ENCODE results near the gene ZNF135. TPM values are rescaled to one million over a fixed set of nuclear protein-coding genes. Genes with fewer than 3 reads are reported as not detected.

ZNF135 gene
- total RNA-seq, 1 donor from 2014 or later = 11.0 TPM

DNA sequence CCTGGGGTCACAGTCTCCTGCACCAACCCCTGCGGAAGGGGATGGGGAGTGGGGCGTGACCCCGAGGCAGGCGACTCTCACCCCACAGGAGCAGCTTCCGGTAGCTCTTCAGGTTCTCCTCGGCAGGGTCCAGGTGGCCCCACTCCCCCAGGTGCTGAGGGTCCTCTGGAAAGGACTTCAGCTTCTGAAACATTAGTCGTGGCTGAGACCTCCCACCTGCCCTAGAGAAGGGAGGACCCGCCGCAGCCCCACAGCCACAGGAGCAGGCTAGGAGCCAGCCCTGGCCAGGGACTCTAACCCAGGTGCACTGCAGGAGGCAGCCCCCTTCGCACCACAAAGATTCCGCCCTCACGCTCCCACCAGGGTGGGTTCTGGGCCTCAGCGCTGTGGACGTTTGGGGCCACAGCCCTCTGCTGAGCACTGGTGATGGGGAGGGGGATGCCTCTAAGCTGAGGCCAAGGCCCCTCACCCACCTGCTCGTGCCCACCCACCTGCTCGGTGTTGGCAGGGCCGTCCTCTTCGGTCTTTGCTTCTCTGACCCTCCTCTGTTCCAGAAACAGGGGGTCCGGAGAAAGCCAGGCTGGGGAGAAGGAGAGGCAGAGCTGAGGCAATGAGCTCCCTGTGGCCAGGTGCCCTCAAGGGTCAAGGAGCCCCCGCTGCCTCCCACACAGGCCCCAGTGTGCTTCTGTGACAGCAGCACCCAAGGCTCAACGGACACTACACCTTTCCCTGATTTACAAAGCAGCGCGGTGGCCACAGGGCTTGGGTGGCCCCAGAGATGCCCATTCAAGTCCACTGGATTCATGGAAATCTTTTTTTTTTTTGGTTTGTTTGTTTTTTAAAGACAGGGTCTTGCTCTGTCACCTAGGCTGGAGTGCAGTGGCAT lies 28.0 kb downstream of the ZNF135 start:
- DNase-seq (ENCODE audit: low spot score) = no peak
- ATAC-seq = no peak
- intact Hi-C loops (cut with DNase I) = no loop called here

DNA sequence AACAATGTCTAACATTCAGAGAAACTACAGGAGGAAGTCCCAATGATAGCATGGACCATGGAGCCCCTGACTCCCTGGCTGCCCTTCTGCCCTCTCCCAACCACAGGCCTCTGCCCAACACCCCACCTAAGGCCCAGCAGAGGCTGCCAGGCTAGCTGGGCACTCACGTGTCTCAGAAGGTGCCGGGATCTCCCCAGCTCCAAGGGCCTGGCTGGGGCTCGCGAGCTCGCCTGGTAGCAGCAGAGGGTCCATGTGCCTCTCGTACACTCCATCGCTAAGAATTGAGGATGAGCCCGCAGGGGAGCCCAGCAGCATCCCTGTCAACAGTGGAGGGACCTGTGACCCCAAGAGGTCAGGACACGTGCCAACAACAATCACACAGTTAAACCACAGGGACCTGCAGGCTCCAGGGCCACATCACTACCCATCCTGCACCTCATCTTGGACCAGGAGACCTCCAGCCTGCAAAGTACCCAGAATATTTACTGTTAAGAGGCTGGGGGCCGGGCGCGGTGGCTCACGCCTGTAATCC lies 29.5 kb downstream of the ZNF135 start:
- intact Hi-C loops (cut with DNase I) = no loop called here
- ATAC-seq (no peak), DNase-seq (ENCODE audit: low spot score) (no peak)

DNA sequence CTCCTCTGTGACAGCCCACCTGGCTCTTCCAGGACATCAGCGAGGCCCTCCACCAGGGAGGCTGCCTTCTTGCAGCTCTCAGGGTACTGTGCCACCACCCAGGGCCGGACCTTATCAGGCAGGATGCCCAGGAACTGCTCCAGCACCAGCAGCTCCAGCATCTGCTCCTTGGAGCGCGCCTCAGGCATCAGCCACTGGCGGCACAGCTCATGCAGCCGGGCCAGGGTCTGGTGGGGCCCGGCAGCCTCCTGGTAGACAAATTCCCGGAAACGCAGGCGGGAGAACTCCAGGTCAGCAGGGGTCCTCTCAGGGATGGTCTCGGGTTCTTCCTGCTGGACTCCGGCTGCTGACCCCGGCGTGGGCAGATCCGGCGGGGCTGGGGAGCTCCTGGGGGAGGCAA lies 30.8 kb downstream of the ZNF135 start:
- intact Hi-C loops (cut with DNase I) = no loop called here
- ATAC-seq = no peak
- DNase-seq (ENCODE audit: low spot score) = no peak

DNA sequence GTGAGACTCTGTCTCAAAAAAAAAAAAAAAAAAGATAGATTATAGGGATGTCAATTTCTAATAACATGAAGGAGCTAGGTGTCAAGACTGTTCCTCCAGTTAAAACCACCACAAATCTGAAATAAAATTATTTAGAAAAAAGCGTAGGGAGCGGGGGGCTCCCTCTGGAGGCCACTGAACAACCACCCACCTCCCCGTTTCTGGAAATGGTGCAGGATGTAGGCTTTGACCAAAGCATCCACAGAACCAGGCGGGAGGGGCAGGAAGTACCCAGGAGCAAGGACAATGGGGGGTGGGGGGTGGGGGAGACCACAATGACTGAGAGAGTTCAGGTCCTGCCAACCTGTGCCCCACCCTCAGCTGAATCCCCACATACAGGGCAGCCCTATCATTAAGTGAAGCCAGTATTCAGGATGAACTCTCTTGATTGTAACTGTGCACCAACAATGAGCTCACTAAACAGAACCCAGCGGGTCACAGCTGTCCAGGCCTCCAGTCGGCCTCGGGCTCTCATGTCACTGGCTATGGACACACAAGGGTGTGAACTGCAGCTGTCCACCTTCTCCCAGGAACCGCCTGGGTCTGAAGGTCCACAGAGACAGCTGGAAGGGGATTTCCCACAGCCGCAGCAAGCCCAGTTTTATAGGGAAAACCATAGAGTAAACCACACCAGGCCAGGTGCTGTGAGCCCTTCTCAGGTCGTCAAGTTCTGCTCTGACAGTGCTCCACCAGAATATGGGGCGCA lies 32.3 kb downstream of the ZNF135 start:
- intact Hi-C loops (cut with DNase I) = no loop called here
- DNase-seq (ENCODE audit: low spot score) = no peak
- ATAC-seq = no peak

DNA sequence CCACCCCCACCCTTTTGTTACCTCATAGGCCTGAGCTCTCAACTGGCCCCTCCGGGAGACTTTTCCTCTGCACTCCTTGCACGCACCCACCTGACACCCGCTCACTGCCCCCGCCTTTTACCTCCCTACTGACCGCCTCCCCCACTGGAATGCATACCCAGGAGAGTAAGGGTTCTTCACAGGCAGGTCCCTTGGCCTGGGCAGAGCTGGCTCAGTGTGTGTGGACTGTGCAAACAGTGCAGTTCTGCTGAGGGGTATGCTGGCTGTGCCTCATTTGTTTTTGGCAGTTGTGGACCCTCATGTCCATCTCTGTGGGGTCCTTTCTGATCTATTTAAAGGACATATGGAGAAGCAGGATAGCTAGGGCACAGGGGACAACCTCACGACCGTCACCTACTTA lies 34.0 kb downstream of the ZNF135 start:
- DNase-seq (ENCODE audit: low spot score) (no peak), ATAC-seq (no peak)
- intact Hi-C loops (cut with DNase I) = no loop called here

DNA sequence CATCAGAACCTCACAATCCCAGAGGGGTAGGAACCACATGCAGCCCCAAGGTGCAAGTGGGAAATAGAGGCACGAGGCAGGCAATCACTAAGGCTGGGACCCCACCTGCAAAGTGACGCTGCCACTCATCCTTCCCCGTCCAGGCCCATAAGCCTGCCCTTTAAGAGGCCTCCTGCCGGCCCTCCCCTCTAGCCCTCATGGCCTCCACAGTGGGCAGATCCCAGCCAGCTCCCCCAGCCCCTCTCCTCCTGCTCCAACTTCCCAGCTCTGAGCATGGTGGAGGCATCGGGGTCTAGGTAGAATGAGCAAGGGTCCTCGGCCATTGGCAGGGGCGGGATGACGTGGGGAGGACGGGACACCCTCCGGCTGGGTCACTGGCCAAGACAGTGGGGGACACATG lies 36.2 kb downstream of the ZNF135 start:
- ATAC-seq = no peak
- intact Hi-C loops (cut with DNase I) = no loop called here
- no peak for DNase-seq (ENCODE audit: low spot score)

DNA sequence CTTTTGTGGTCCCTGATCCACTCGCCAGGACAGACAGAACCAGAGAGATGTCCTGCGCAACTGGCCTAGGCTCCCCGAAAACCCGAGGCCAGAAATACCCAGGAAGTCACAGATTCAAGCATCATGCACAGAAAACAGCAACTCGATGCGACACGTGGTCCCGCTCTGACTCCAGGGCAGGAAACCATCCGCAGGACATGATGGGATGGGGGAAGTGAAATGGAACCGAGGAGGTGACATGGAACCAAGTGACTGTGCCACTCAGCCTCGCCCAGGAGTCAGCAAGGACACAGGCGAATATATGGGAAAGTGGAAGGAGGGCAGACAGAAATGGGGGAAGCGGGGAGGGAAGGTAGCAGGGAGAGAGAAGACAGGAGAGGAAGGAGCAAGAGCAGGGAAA lies 37.8 kb downstream of the ZNF135 start:
- no peak for DNase-seq (ENCODE audit: low spot score)
- intact Hi-C loops (cut with DNase I) = no loop called here

DNA sequence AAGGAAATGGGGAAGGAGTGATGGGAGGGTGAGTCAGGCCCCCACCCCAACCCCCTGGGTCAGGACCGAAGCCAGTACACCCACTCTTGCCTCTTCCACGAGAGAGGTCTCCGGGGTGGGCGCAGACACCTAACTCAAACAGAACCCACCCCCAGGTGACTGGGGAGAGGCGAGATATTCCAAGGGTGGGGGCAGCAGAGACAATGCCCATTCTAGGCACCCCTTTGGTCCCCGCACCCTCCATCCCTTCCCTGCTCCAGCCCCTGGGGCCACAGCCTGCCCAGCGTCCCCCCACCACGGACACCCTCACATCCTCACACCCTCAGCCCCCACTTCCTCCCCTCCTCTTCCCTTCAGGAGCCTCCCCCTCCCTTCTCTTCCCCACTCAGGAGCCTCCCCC lies 38.3 kb downstream of the ZNF135 start:
- no peak for ATAC-seq
- intact Hi-C loops (cut with DNase I) = no loop called here

More for the DNA sequence above, 37.8 kb downstream of the ZNF135 start:
- no peak for ATAC-seq

DNA sequence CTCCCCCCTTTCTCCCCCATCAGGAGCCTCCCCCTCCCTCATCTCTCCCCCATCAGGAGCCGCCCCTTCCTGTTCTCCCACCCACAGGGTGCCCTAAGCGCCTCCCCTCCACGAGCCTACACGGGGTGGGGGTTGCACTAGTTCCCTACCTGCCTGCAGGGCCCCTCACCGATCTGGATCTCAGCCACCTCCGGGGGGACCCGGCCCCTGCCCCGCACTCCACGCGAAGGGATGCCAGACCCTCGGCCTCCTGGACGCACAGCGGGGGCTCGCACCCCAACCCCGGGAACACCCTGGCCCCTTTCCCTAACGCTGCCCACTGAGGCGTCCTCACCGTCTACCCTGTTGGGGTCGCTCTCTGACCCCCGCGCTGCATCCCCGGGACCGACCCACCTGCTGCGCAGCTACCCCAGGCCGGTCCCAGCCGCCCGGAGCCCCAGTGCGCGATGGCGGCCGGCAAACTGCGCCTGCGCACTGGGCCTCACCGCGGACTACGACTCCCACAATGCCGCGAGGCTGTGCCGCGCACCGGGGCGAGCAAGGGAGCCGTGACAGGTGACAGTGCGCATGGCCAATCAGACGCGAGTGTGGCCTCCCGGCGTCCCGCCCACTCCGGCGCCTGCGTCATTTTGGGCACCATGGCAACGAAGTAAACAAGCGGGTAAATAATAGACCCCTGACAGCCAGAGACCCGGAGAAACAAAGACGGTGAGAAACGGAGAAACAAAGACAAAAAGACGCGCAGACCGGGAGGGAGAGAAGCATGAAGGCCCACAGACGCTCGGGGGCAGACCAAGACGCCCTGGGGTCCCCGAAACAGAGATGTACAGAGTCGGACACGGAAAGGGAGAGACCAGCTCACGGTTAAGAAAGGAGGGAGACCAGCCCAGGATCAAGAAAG lies 38.9 kb downstream of the ZNF135 start, which contains the start of gene ZSCAN18:
ZSCAN18 (minus strand) TSS at position 451 of the 901 bp plus-strand sequence. CDS start 7,964 bp downstream, outside the sequence.
- ATAC-seq (peak; percentile 100), DNase-seq (ENCODE audit: low spot score) (peak; percentile 98)
- intact Hi-C loops (cut with DNase I) = no loop called here

More for the DNA sequence above, 38.3 kb downstream of the ZNF135 start:
- DNase-seq (ENCODE audit: low spot score) = no peak

DNA sequence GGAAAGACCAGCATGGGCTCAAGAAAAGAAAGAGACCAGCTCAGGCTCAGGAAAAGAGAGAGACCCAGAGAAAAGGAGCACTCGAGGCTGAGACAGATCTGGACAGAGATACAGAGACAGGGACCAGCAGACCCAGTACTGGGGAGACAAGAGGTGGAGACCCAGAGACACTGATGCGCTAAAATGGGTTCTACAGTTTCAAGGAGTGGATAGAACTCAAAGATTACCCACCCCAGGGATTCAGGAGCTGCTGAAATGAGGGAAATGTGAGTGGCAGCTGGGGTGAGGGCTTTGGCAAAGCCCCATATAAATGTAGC lies 39.6 kb downstream of the ZNF135 start:
- ATAC-seq (peak; percentile 25), DNase-seq (ENCODE audit: low spot score) (no peak)
- intact Hi-C loops (cut with DNase I) = no loop called here

DNA sequence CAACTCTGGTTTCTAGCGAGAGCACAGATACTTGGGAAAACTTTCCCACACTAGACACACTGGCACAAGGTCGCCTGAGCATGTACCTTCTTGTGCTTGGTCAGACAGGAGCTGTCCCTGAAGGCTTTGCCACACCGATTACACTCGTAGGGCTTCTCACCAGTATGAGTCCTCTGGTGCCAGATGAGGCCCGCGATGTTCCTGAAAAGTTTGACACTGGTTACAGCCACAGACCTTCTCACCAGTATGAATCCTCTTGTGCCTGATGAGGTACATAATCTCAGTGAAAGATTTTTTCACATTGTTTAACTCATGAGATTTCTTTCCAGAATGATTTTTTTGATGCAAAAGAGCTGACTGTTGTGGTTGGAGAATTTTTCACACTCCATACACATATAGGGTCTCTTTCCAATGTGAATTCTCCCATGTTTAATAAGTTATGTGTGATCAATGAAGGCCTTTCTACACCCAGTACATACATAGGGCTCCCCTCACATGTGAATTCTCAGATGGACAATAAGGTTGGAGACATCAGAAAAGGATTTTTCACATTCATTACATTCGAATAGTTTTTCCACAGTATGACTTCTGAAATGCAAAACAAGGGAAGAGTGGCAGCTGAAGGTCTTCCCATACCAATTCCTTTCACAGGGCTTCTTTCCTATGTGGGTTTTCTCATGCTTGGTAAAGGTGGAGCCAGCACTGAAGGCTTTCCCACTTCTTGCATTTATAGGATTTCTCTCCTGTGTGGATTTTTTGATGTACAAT lies 48.9 kb downstream of the ZNF135 start:
- intact Hi-C loops (cut with DNase I) = no loop called here
- DNase-seq (ENCODE audit: low spot score) (no peak), ATAC-seq (no peak)

DNA sequence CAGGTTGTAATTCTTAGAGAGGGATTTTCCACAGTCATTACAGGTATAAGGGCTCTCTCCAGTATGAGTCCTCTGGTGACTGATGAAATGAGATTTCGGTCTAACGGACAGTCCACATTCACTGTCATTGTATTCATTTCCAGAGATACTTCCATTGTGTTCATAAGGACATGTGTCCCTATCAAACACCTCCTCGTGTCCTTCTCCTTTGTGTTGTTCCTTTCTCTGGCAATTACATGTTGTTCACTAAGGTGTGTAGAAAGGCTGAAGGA lies 49.4 kb downstream of the ZNF135 start:
- intact Hi-C loops (cut with DNase I) = no loop called here
- ATAC-seq (no peak), DNase-seq (ENCODE audit: low spot score) (no peak)

DNA sequence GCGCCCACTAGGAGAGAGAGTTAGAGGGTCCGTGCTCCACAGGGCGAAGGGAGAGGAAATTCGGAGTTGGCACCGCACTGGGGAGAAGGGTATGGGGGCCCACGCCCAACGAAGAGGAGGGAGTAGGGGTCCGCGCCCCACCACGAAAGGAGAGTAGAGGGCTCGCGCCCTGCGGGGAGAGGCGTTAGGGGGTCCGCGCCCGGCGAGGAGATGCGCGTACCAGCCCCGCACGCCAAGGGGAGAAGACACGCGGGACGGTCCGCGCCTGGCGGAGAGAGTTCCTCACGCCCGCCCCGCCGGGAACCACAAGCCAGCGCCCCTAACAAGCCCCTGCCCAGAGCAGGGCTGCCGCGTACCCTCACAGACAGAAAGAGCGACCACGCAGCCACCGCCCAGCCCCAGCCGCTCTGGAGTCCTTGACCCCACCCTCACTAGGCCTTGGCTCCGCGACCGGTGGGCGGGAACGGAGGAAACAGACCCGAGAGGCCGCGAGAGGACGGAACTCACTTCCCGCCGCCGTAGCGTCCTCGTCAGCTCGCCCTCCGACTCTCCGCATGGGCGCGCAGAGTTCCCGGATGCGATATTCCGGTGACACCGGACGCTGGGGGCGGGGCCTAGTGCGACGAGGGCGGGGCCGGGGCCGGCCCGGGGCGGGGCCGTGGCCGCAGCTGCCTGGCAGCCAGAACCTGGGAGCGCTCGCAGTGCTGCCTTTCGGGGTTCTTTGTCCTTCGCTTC lies 58.9 kb downstream of the ZNF135 start:
- DNase-seq (ENCODE audit: low spot score) (no peak), ATAC-seq (no peak)
- intact Hi-C loops (cut with DNase I) = no loop called here

DNA sequence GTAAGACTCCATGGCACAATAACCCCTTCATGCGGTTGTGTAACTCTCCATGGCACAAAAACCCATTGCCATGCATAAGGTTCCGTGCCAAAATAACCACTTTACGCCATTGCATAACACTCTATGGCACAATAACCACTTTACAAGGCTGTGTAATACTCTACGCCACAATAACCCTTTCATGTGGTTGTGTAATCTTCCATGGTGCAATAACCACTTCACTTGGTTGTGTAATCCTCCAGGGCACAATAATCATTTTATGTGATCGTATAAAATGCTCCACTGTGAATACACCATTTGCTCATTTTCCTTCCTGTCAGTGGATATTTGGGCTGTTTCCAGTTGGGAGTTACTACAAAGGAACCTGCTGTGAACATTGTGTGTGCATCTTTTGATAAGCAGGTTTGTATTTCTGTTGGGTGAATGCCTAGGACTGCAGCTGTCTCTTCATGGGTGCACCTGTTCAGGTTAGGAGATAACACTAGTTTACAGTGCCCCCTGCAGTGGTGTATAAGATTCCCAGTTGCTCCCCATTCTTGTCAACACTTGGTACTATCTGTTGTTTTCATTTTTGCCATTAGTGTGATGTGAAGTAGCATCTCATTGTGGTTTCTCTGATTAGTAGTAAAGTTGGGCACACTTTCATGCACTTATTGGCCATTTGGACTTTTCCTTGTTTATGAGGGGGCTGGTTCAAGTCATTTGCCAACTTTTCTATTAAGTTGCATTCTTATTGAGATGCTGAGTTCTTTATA lies 60.1 kb downstream of the ZNF135 start:
- no peak for DNase-seq (ENCODE audit: low spot score)
- no peak for ATAC-seq
- intact Hi-C loops (cut with DNase I) = no loop called here
